Gastrocnemius medialis (tissue), 4 donors: ENCODE results near the gene TRIM66. TPM values are rescaled to one million over a fixed set of nuclear protein-coding genes. Genes with fewer than 3 reads are reported as not detected.

ENCODE experiments used
- ATAC-seq, 2 donors: fragments of 150-250 bp; one replicate each; pipeline ENCODE4 v1.9.1; 2016
- DNase-seq, 2 donors: peaks; one replicate each; pipeline ENCODE4 v3.0.0-alpha.2; 2019
- H3K27ac ChIP-seq, 4 donors: fragments of 200-600 bp; sonication (generic); 1 replicate in 1 of 4; 2 replicates in 3 of 4; pipeline ENCODE4 v1.5.1; 2016 to 2018; ENCODE audit warnings: mild to moderate bottlenecking in 2 of 4, moderate library complexity in 1 of 4
- H3K27me3 ChIP-seq, 3 donors: fragments of 200-600 bp; sonication (generic) in 2 of 3; 1 replicate in 1 of 3; 2 replicates in 2 of 3; pipeline versions ENCODE4 v1.5.1 to v1.6.0; 2016 to 2019; ENCODE audit warnings: mild to moderate bottlenecking in 1 of 3, moderate library complexity in 1 of 3
- H3K36me3 ChIP-seq, 2 donors: fragments of 200-600 bp; sonication (generic) in 1 of 2; one replicate each; pipeline ENCODE4 v1.5.1; 2017 to 2018
- H3K4me1 ChIP-seq, 2 donors: fragments of 200-600 bp; sonication (generic) in 1 of 2; one replicate each; pipeline ENCODE4 v1.5.1; 2016 to 2017; ENCODE audit warnings: mild to moderate bottlenecking in 2 of 2
- H3K4me3 ChIP-seq, 4 donors: fragments of 200-600 bp; sonication (generic) in 3 of 4; 1 replicate in 1 of 4; 2 replicates in 3 of 4; pipeline ENCODE4 v1.5.1; 2016 to 2019; ENCODE audit warnings: mild to moderate bottlenecking in 2 of 4
- H3K9me3 ChIP-seq, 3 donors: fragments of 200-600 bp; sonication (generic) in 2 of 3; 1 replicate in 1 of 3; 2 replicates in 2 of 3; pipeline ENCODE4 v1.5.1; 2016 to 2019
- POLR2A ChIP-seq, 2 donors: fragments of 450-650 bp; IDR thresholded peaks; one replicate each; pipeline ENCODE4 v1.6.1; 2017; ENCODE audit warnings: antibody characterized with exemption in 2 of 2, mild to moderate bottlenecking in 2 of 2, moderate library complexity in 2 of 2
- in situ Hi-C, 4 donors: fragments of 200-750 bp; cut with MboI; loops; one replicate each; pipeline versions ENCODE4 v1.15.0 to v1.8.0; 2017; ENCODE audit warnings: low sequenced_read_pairs in 4 of 4
- intact Hi-C: fragments of 100-400 bp; cut with DNase I; formaldehyde crosslinking; loops from one replicate; pipeline ENCODE4 v1.15.1; 2023; ENCODE audit warnings: low total_unique reads
- total RNA-seq, 4 donors: library from RNA; depleted of rRNA; stranded (reverse); fragments of >200 nt; gene quantifications; one replicate each; pipeline versions ENCODE4 v1.1.0 to v1.2.3, GENCODE V29; 2016
- TF ChIP-seq, protein P1 (sequence below), 5 experiments: fragments of 450-650 bp in 3 of 5; fragments of 200-600 bp in 2 of 5; sonication (generic) in 2 of 5; IDR thresholded peaks in 4 of 5; conservative IDR thresholded peaks in 1 of 5; 1 replicate in 4 of 5; 2 replicates in 1 of 5; pipeline ENCODE4 v1.5.1; 2016 to 2019; ENCODE audit warnings: antibody characterized with exemption in 5 of 5, mild to moderate bottlenecking in 3 of 5, moderate library complexity in 3 of 5

TRIM66 gene
- total RNA-seq, 4 donors from 2014 or later = 0.55 to 6.5 (median 1.1) TPM

- TF ChIP-seq, protein P1, sequence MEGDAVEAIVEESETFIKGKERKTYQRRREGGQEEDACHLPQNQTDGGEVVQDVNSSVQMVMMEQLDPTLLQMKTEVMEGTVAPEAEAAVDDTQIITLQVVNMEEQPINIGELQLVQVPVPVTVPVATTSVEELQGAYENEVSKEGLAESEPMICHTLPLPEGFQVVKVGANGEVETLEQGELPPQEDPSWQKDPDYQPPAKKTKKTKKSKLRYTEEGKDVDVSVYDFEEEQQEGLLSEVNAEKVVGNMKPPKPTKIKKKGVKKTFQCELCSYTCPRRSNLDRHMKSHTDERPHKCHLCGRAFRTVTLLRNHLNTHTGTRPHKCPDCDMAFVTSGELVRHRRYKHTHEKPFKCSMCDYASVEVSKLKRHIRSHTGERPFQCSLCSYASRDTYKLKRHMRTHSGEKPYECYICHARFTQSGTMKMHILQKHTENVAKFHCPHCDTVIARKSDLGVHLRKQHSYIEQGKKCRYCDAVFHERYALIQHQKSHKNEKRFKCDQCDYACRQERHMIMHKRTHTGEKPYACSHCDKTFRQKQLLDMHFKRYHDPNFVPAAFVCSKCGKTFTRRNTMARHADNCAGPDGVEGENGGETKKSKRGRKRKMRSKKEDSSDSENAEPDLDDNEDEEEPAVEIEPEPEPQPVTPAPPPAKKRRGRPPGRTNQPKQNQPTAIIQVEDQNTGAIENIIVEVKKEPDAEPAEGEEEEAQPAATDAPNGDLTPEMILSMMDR (IDR thresholded peaks at IDR 0.05 in 4 of 5, conservative IDR thresholded peaks at IDR 0.05 in 1 of 5) = no peak
- TF ChIP-seq POLR2A (IDR thresholded peaks at IDR 0.05) = no peak
- intact Hi-C loops = no loop called here
- no peaks in the 10 kb centered on the region for H3K9me3 ChIP-seq
- no peak for DNase-seq
- no peak overlapping the region for H3K27ac ChIP-seq
- ATAC-seq = no peak
- no peaks in the 10 kb centered on the region for H3K36me3 ChIP-seq
- in situ Hi-C loops = no loop called here
- peaks cover 21 to 32% of the 10 kb centered on the region in 2 donors for H3K4me1 ChIP-seq
- no peaks in the 10 kb centered on the region for H3K27me3 ChIP-seq
- no peak overlapping the region for H3K4me3 ChIP-seq
These were observed 46.6 kb upstream of the TRIM66 start for GRCh38 chr11:8729067-8729466.

DNA sequence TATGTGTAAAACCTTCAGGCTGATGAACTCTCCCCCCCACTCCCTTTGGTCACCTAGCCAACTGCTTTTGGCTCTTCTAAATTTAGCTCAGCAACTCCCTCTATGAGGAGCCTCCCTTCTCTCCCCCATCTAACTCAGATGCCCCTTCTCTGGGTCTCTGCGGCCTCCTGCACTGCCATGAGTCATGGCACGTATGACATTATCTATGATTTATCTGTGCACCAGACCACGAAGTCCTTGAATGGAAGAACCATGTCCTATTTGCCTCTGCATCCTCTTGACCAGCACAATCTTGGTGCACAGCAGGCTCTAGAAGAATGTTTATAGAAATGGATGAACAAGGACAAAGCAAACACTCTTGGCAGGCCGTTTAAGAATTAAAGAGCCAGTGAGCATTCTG is 46.1 kb upstream of the TRIM66 start:
- DNase-seq (no peak), ATAC-seq (no peak)
- TF ChIP-seq, protein P1 (IDR thresholded peaks at IDR 0.05 in 4 of 5, conservative IDR thresholded peaks at IDR 0.05 in 1 of 5) = no peak
- TF ChIP-seq POLR2A (IDR thresholded peaks at IDR 0.05) = no peak
- Histone ChIP-seq H3K36me3 (no peaks in the 10 kb centered on the region), H3K9me3 (no peaks in the 10 kb centered on the region), H3K27ac (no peak overlapping the region), H3K27me3 (no peaks in the 10 kb centered on the region), H3K4me3 (no peak overlapping the region), H3K4me1 (peaks cover 21 to 29% of the 10 kb centered on the region in 2 donors)
- intact Hi-C loops (no loop called here), in situ Hi-C loops (no loop called here)

DNA sequence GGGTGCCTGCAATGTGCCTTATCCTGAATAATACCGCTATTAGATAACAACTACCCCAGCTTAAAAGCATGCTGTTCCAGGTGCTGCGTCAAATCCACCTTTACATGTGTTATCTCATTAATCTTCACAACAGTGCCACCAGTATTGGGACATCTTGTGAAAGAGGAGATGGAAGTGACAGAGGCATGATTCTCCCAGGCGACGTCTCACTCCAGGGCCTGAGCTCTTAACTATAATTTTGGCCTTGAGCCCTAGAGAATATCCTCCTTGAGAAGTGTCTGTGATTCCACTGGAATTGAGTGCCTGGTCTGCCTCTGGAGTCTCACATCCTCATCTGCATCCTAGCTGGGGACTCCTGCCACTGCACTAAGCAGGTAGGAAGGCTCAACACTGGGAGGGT is 43.9 kb upstream of the TRIM66 start:
- intact Hi-C loops = no loop called here
- in situ Hi-C loops = no loop called here
- DNase-seq (no peak), ATAC-seq (peak in 1 of 2 donors; percentile 55)
- no peaks in the 10 kb centered on the region for H3K27me3 ChIP-seq
- peaks cover 7 to 11% of the 10 kb centered on the region in 2 donors for H3K4me1 ChIP-seq
- no peaks in the 10 kb centered on the region for H3K9me3 ChIP-seq
- no peak overlapping the region for H3K4me3 ChIP-seq
- no peaks in the 10 kb centered on the region for H3K36me3 ChIP-seq
- H3K27ac ChIP-seq = peak overlapping the region in 1 of 4 donors; percentile 40
- TF ChIP-seq, protein P1 (IDR thresholded peaks at IDR 0.05 in 4 of 5, conservative IDR thresholded peaks at IDR 0.05 in 1 of 5) = no peak
- TF ChIP-seq POLR2A (IDR thresholded peaks at IDR 0.05) = no peak

DNA sequence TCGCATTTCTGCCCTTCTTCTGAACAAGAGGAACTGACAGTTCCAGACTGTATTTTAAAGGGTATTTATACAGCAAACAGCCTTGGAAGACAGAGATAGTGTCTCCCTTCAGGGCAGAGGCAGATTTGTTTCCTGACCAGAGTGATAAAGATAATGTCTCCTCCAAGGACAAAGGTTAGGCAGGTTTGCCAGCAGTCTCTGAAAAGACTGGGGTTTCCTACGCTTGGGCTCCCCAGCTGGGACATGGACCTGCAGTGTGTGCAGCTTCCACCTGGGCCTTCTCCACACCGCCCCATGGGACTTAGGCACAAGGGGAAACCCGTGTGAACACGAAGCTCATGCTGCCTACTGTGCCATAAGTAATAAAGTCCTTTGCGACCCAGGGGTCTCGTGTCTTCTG is 42.2 kb upstream of the TRIM66 start:
- no peaks in the 10 kb centered on the region for H3K36me3 ChIP-seq
- intact Hi-C loops (no loop called here), in situ Hi-C loops (no loop called here)
- DNase-seq (no peak), ATAC-seq (no peak)
- H3K27me3 ChIP-seq = no peaks in the 10 kb centered on the region
- no peaks in the 10 kb centered on the region for H3K9me3 ChIP-seq
- TF ChIP-seq, protein P1 (IDR thresholded peaks at IDR 0.05 in 4 of 5, conservative IDR thresholded peaks at IDR 0.05 in 1 of 5) = no peak
- H3K27ac ChIP-seq = peak overlapping the region in 1 of 4 donors; percentile 34
- no peak overlapping the region for H3K4me3 ChIP-seq
- peaks cover 20 to 24% of the 10 kb centered on the region in 2 donors for H3K4me1 ChIP-seq

DNA sequence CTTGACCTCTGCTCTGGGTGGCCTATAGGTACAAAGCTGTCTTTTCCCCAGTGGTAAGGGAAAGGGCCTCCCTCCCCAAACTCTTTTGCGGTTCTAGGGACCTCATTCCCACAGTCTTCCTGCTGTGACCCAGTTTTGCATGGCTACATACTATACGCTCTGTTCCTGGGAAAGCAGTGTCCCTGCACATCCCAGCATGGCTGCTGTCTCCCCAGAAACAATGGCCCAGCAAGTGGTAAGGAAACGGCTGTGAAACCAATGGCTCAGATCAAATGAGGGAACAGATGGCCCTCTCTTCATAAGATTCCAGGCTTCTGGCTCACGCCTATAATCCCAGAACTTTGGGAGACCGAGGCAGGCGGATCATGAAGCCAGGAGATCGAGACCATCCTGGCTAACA is 41.2 kb upstream of the TRIM66 start:
- no peak for DNase-seq
- no peak for ATAC-seq
- in situ Hi-C loops (no loop called here), intact Hi-C loops (no loop called here)
- no peak for TF ChIP-seq POLR2A (IDR thresholded peaks at IDR 0.05)
- TF ChIP-seq, protein P1 (IDR thresholded peaks at IDR 0.05 in 4 of 5, conservative IDR thresholded peaks at IDR 0.05 in 1 of 5) = no peak
- Histone ChIP-seq H3K27ac (peak overlapping the region in 1 of 4 donors; percentile 79), H3K4me1 (peaks cover 27 to 33% of the 10 kb centered on the region in 2 donors), H3K4me3 (no peak overlapping the region), H3K9me3 (no peaks in the 10 kb centered on the region), H3K36me3 (no peaks in the 10 kb centered on the region), H3K27me3 (no peaks in the 10 kb centered on the region)
